Activated CD4-positive, alpha-beta T cell treated with anti-CD3 and anti-CD28 coated beads, Interleukin-2, amount 10 ng/mL, durations not matched to agents 24 days and 14 days (primary cell): ENCODE measurements around the gene SLC35E2B. TPM values are rescaled to one million over a fixed set of nuclear protein-coding genes. Genes with fewer than 3 reads are reported as not detected.

Source experiments
- DNase-seq: peaks from one replicate; pipeline ENCODE4 v3.0.0; 2022
- H3K27ac Mint-ChIP-seq: one replicate; pipeline ENCODE4 v1.8.0; 2022; ENCODE audit warnings: mild to moderate bottlenecking, mixed read lengths
- H3K27me3 Mint-ChIP-seq: one replicate; pipeline ENCODE4 v1.8.0; 2022; ENCODE audit warnings: mixed read lengths
- H3K36me3 Mint-ChIP-seq: one replicate; pipeline ENCODE4 v1.8.0; 2022; ENCODE audit warnings: low read depth, mild to moderate bottlenecking, mixed read lengths
- H3K4me1 Mint-ChIP-seq: one replicate; pipeline ENCODE4 v1.8.0; 2021; ENCODE audit warnings: mixed read lengths
- H3K4me3 Mint-ChIP-seq: one replicate; pipeline ENCODE4 v1.8.0; 2022; ENCODE audit warnings: mild to moderate bottlenecking, moderate library complexity, mixed read lengths
- H3K9me3 Mint-ChIP-seq: one replicate; pipeline ENCODE4 v1.8.0; 2021; ENCODE audit warnings: mixed read lengths
- intact Hi-C: fragments of 100-400 bp; cut with micrococcal nuclease; formaldehyde crosslinking; loops from one replicate; pipeline ENCODE4 v1.15.1; 2023
- total RNA-seq: library from RNA; stranded (reverse); gene quantifications from 2 replicates; pipeline ENCODE4 v1.2.3, GENCODE V29; 2022

The SLC35E2B gene
- total RNA-seq, 1 donor from 2014 or later, result 40.3 TPM

GRCh38 chr1:1614204-1614953 lies 78.2 kb downstream of the SLC35E2B start:
- peak overlapping the region; percentile 96 for H3K4me3 Mint-ChIP-seq
- H3K27ac Mint-ChIP-seq, result peak overlapping the region; percentile 98
- intact Hi-C loops, result loop anchor here (2.0 kb wide), 1 partner anchor 44 kb away; the partner anchor contains the start of gene CDK11B
- H3K27me3 Mint-ChIP-seq, result no peaks in the 10 kb centered on the region
- peaks cover 30% of the 10 kb centered on the region for H3K4me1 Mint-ChIP-seq
- no peaks in the 10 kb centered on the region for H3K9me3 Mint-ChIP-seq
- DNase-seq, result peak; percentile 87
- peaks cover 9% of the 10 kb centered on the region for H3K36me3 Mint-ChIP-seq

- peak; percentile 56 for DNase-seq
- Mint-ChIP-seq H3K36me3 (peaks cover 9% of the 10 kb centered on the region), H3K9me3 (no peaks in the 10 kb centered on the region), H3K27ac (peak overlapping the region; percentile 98), H3K4me1 (peaks cover 30% of the 10 kb centered on the region), H3K4me3 (peak overlapping the region; percentile 96), H3K27me3 (no peaks in the 10 kb centered on the region)
- intact Hi-C loops, result loop anchor here (2.0 kb wide), 1 partner anchor 45 kb away; the partner anchor contains the start of gene CDK11B
Measured at GRCh38 chr1:1613509-1614082, 79.0 kb downstream of the SLC35E2B start.

- no peak for DNase-seq
- Mint-ChIP-seq H3K36me3 (peaks cover 9% of the 10 kb centered on the region), H3K4me1 (peaks cover 27% of the 10 kb centered on the region), H3K9me3 (no peaks in the 10 kb centered on the region), H3K27ac (peak overlapping the region; percentile 9), H3K27me3 (no peaks in the 10 kb centered on the region), H3K4me3 (no peak overlapping the region)
- intact Hi-C loops, result no loop called here
Measured at GRCh38 chr1:1612104-1612400, 80.5 kb downstream of the SLC35E2B start.

- intact Hi-C loops, result no loop called here
Measured at GRCh38 chr1:1610796-1611195, 81.8 kb downstream of the SLC35E2B start.

GRCh38 chr1:1609822-1610485 lies 82.6 kb downstream of the SLC35E2B start:
- H3K27me3 Mint-ChIP-seq, result no peaks in the 10 kb centered on the region
- no peak overlapping the region for H3K4me3 Mint-ChIP-seq
- H3K27ac Mint-ChIP-seq, result no peak overlapping the region
- peaks cover 26% of the 10 kb centered on the region for H3K4me1 Mint-ChIP-seq
- DNase-seq, result no peak
- intact Hi-C loops, result no loop called here
- H3K9me3 Mint-ChIP-seq, result no peaks in the 10 kb centered on the region
- H3K36me3 Mint-ChIP-seq, result peaks cover 9% of the 10 kb centered on the region

More at GRCh38 chr1:1610796-1611195, 81.8 kb downstream of the SLC35E2B start:
- Mint-ChIP-seq H3K4me1 (peaks cover 27% of the 10 kb centered on the region), H3K9me3 (no peaks in the 10 kb centered on the region), H3K27ac (no peak overlapping the region), H3K36me3 (peaks cover 9% of the 10 kb centered on the region), H3K4me3 (no peak overlapping the region), H3K27me3 (no peaks in the 10 kb centered on the region)
- DNase-seq, result no peak

Other genes starting within 250 kb of the SLC35E2B start
- 0.40 and 0.75 TPM in 2 replicates for gene ATAD3C, start 243.1 kb downstream of the SLC35E2B start, total RNA-seq
- gene ATAD3B, start 221.0 kb downstream of the SLC35E2B start, total RNA-seq, result 98.0 and 98.5 TPM in 2 replicates
- 102 and 107 TPM in 2 replicates for gene ATAD3A, start 180.6 kb downstream of the SLC35E2B start, total RNA-seq
- gene TMEM240, start 152.2 kb downstream of the SLC35E2B start, total RNA-seq, result 0.52 TPM in 1 of 2 replicates, not detected in the other
- 134 TPM in 2 replicates for gene SSU72, start 117.9 kb downstream of the SLC35E2B start, total RNA-seq
- gene FNDC10, start 92.7 kb downstream of the SLC35E2B start, total RNA-seq, result 14.3 and 15.9 TPM in 2 replicates
- gene MIB2, start 77.3 kb downstream of the SLC35E2B start, total RNA-seq, result 32.7 and 34.1 TPM in 2 replicates
- gene MMP23B, start 60.6 kb downstream of the SLC35E2B start, total RNA-seq, result 1.2 and 1.5 TPM in 2 replicates
- gene CDK11B, start 33.8 kb downstream of the SLC35E2B start, total RNA-seq, result 38.0 and 40.4 TPM in 2 replicates
- 68.3 and 70.4 TPM in 2 replicates for gene CDK11A, start 31.6 kb upstream of the SLC35E2B start, total RNA-seq
- gene NADK, start 85.7 kb upstream of the SLC35E2B start, total RNA-seq, result 91.3 and 94.5 TPM in 2 replicates
- gene GNB1, start 198.3 kb upstream of the SLC35E2B start, total RNA-seq, result 403 and 422 TPM in 2 replicates
- gene CALML6, start 222.5 kb upstream of the SLC35E2B start, total RNA-seq, result 0.59 TPM in 1 of 2 replicates, not detected in the other
- gene TMEM52, start 226.5 kb upstream of the SLC35E2B start, total RNA-seq, result 1.1 and 3.1 TPM in 2 replicates